ENCODE results near the gene HACD4.
A peak's percentile ranks its signal among the peaks of the same experiment; 100 is the strongest.

The HACD4 gene

GRCh38 chr9:21030389-21031035 lies 928 bp downstream of the HACD4 start:
- Mint-ChIP-seq H3K27me3 (no peaks in the 10 kb centered on the region), H3K4me1 (peaks cover 31% of the 10 kb centered on the region), H3K4me3 (no peak overlapping the region), H3K9me3 (no peaks in the 10 kb centered on the region), H3K27ac (no peak overlapping the region), H3K36me3 (peaks cover 9% of the 10 kb centered on the region)

- H3K27me3 Mint-ChIP-seq: no peaks in the 10 kb centered on the region
- H3K4me3 Mint-ChIP-seq: no peak overlapping the region
- peaks cover 31% of the 10 kb centered on the region for H3K4me1 Mint-ChIP-seq
- no peak overlapping the region for H3K27ac Mint-ChIP-seq
- H3K9me3 Mint-ChIP-seq: no peaks in the 10 kb centered on the region
- H3K36me3 Mint-ChIP-seq: peaks cover 9% of the 10 kb centered on the region
Observed at GRCh38 chr9:21029661-21030060, 1.8 kb downstream of the HACD4 start.

DNA sequence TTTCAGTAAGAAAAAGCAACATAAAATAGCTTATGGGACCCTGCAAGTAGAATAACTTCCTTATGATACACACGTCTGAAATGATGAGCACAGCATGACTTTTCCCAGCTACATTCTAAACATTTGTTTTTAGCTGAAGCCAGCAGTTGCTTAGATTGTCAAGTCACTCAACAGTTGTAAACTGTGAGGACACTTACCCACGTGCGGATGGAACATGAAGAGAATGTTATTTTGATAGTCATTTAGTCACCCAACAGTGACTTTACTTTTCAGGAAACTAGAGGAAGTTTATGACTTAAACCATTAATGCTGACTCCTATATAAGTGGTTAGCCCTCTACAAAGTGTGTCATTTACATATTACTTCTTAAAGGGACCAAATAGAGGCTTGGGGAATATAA lies 3.0 kb downstream of the HACD4 start:
- no peaks in the 10 kb centered on the region for H3K9me3 Mint-ChIP-seq
- no peak overlapping the region for H3K4me3 Mint-ChIP-seq
- H3K36me3 Mint-ChIP-seq: peaks cover 13% of the 10 kb centered on the region
- no peaks in the 10 kb centered on the region for H3K27me3 Mint-ChIP-seq
- H3K27ac Mint-ChIP-seq: no peak overlapping the region
- H3K4me1 Mint-ChIP-seq: peaks cover 33% of the 10 kb centered on the region

- Mint-ChIP-seq H3K36me3 (peaks cover 17% of the 10 kb centered on the region), H3K27me3 (no peaks in the 10 kb centered on the region), H3K4me1 (peaks cover 21% of the 10 kb centered on the region), H3K4me3 (no peak overlapping the region), H3K9me3 (no peaks in the 10 kb centered on the region), H3K27ac (no peak overlapping the region)
Observed at GRCh38 chr9:21027295-21027694, 4.1 kb downstream of the HACD4 start.

DNA sequence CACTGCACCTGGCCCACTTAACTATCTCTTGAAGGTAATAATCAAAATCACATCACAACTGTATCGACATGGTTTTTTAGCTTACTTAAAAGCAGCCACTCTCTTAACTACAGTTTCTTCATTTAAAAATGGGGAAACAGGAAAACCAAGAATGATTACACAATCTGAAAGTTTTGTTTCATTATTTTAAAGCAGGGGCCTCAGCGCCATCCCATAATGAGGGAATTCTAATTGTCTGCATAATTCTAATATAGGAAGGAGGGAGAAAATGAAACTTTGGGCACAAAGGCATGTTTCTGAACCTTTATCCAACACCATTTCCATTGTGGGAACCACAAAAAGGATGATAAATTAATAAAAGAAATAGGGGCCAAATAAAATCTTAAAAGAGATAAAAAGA lies 7.6 kb downstream of the HACD4 start:
- H3K27ac Mint-ChIP-seq: no peak overlapping the region
- no peaks in the 10 kb centered on the region for H3K27me3 Mint-ChIP-seq
- peaks cover 32% of the 10 kb centered on the region for H3K4me1 Mint-ChIP-seq
- no peak overlapping the region for H3K4me3 Mint-ChIP-seq
- H3K9me3 Mint-ChIP-seq: no peaks in the 10 kb centered on the region
- H3K36me3 Mint-ChIP-seq: peaks cover 27% of the 10 kb centered on the region

- H3K27ac Mint-ChIP-seq: no peak overlapping the region
- H3K4me3 Mint-ChIP-seq: no peak overlapping the region
- peaks cover 12% of the 10 kb centered on the region for H3K4me1 Mint-ChIP-seq
- no peaks in the 10 kb centered on the region for H3K9me3 Mint-ChIP-seq
- H3K36me3 Mint-ChIP-seq: peaks cover 34% of the 10 kb centered on the region
- H3K27me3 Mint-ChIP-seq: no peaks in the 10 kb centered on the region
Observed at GRCh38 chr9:21018177-21018576, 13.3 kb downstream of the HACD4 start.

DNA sequence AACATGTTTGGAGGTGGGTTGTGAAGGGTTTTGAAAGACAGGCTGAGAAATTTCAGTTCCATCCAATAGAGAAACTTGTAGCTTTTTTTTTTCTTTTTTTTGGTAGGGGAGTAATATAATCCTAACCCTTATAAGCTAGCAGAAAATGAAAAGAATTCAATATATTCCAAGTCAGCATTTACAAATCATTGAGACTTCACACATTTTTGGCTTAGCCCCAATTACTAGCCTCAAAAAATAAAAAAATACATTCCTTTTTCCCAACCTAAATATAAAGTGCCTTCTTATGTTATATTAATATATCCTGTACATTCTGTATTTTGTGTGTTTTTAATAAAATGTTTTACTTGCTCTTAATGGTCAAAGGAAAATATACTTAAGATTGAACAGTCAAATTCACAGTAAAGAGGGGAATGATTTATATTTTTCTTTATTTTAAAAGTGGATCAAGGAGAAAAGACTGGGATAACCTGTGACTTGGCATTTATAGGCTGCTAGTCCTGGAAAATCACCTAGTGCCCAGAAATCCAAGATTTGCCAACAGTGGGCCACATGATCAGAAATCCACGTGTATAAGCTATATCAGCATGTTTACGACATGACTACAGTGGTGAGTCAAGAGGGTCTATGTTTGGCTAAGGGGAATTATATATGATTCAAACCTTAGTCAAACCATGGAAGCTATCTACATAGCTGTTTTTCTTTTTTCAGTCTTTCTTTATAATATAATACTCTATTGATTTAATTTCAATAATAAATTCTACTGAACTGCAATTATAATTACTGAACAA lies 14.5 kb downstream of the HACD4 start:
- Mint-ChIP-seq H3K27me3 (no peaks in the 10 kb centered on the region), H3K4me3 (no peak overlapping the region), H3K4me1 (peaks cover 12% of the 10 kb centered on the region), H3K9me3 (no peaks in the 10 kb centered on the region), H3K27ac (peak overlapping the region; percentile 41), H3K36me3 (peaks cover 31% of the 10 kb centered on the region)

DNA sequence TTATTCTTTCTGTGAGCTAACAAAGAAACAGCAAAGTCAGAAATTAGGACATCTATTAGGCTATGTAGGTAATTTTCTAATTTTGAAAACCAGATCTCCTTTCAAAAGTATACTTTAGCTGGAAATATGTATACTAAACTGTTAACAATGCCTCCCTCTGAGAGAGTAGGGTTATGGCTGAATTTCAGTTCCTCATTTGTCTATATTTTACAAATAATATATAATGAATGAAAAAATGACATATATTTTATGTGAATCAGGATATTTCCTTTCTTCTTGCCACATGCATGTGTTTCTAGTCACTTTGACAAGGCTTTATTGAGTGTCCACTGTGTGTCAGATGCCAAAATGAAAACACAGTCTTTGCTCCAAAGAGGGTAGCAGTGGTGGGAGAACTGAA lies 15.4 kb downstream of the HACD4 start:
- H3K4me1 Mint-ChIP-seq: peaks cover 7% of the 10 kb centered on the region
- H3K9me3 Mint-ChIP-seq: no peaks in the 10 kb centered on the region
- H3K36me3 Mint-ChIP-seq: peaks cover 34% of the 10 kb centered on the region
- H3K27me3 Mint-ChIP-seq: no peaks in the 10 kb centered on the region
- no peak overlapping the region for H3K27ac Mint-ChIP-seq
- H3K4me3 Mint-ChIP-seq: no peak overlapping the region

DNA sequence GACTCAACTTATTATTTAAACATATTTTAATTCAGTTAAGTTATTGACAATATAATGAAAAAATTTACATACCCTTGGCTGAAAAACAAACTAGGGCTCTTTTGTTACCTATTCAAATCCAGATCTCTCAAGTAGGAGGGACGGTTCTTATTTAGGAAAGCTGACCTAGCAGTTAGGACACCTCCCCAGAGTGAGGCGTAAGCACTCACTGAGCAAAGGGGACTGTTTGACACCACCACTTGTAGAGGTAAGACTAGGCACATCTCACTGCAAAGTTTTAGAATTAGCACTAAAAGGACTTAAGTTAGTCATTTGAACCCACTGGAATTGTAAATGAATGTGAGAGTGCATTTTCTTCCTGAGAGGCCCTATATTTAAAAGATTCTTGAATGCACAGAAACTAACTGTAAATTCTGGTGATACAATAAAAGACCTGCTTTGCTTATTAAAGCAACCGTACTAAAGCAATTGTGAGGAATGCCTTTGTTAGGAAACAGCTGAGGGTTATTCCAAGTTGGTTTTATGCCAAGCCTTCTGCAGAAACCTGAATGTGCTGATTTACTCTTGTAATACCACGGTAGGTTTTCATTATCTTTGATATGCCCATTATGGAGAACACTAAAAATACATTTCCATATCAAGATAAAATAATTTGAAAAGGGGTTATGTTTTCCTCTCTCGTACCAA lies 16.2 kb downstream of the HACD4 start:
- Mint-ChIP-seq H3K27me3 (no peaks in the 10 kb centered on the region), H3K4me3 (no peak overlapping the region), H3K27ac (no peak overlapping the region), H3K4me1 (peaks cover 4% of the 10 kb centered on the region), H3K9me3 (no peaks in the 10 kb centered on the region), H3K36me3 (peaks cover 37% of the 10 kb centered on the region)

GRCh38 chr9:21002040-21002439 lies 29.4 kb downstream of the HACD4 start:
- Mint-ChIP-seq H3K27me3 (no peaks in the 10 kb centered on the region), H3K4me1 (peaks cover 31% of the 10 kb centered on the region), H3K4me3 (peak overlapping the region; percentile 43)

DNA sequence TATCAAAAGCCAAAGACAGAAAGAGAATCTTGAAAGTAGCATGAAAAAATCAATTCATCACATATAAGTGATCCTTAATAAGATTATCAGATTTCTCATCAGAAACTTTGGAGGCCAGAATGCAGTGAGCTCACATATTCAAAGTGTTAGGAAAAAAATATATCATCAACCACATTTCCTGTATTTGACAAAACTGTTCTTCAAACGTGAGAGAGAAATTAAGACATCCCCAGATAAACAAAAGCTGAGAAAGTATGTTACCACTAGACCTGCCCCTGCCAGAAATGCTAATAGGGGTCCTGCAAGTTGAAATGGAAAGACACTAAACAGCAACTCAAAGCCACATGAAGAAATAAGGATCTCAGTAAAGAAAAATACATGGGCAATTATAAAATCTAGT lies 29.9 kb downstream of the HACD4 start:
- Mint-ChIP-seq H3K27me3 (no peaks in the 10 kb centered on the region), H3K36me3 (peaks cover 41% of the 10 kb centered on the region), H3K4me3 (peak overlapping the region; percentile 43), H3K4me1 (peaks cover 35% of the 10 kb centered on the region), H3K27ac (peak overlapping the region; percentile 76), H3K9me3 (peaks cover 17% of the 10 kb centered on the region)

More at GRCh38 chr9:21002040-21002439, 29.4 kb downstream of the HACD4 start:
- Mint-ChIP-seq H3K9me3 (peaks cover 17% of the 10 kb centered on the region), H3K27ac (peak overlapping the region; percentile 76), H3K36me3 (peaks cover 46% of the 10 kb centered on the region)

GRCh38 chr9:20997503-20998076 lies 33.9 kb downstream of the HACD4 start:
- Mint-ChIP-seq H3K4me1 (peaks cover 45% of the 10 kb centered on the region), H3K9me3 (peaks cover 10% of the 10 kb centered on the region), H3K4me3 (no peak overlapping the region), H3K27me3 (no peaks in the 10 kb centered on the region), H3K36me3 (peaks cover 45% of the 10 kb centered on the region), H3K27ac (no peak overlapping the region)

DNA sequence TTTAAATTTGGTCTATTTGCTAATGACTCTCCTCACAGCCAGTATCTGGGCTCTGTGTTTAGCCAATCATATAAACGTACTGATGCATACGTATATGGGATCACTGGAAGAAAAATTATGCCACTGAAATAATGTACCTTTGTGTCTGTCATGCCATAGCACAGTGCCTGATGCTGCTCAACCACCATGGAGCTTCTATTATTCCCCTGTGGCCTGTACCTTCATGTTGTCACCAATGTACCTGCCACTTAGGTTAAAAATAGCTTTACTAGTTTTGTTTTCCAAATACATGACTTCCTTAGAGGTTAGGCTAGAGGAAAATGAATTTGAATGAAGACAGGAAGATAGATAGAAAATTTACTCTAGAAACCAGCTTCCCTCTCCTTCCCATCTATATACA lies 34.6 kb downstream of the HACD4 start:
- Mint-ChIP-seq H3K4me1 (peaks cover 37% of the 10 kb centered on the region), H3K9me3 (peaks cover 4% of the 10 kb centered on the region), H3K4me3 (no peak overlapping the region), H3K27ac (peak overlapping the region; percentile 55), H3K36me3 (peaks cover 43% of the 10 kb centered on the region), H3K27me3 (no peaks in the 10 kb centered on the region)

DNA sequence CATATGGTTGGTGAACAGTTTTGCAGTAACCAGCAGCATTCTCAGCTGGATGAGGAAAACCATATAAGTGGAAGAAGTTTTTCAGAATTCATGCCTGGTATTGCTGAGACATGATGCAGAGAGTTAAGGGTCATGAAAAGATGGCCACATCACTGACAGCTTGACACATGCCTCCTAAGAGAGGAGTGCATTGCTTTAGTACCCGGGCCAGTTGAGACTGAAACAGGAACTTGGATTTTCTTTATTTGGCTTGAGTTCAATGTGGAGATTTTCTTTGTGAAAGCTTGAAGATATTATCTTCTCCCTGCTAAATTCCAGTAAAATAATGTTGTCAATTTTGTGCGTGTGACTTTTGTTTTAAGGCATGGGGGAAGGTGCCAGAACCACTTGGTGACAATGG lies 35.8 kb downstream of the HACD4 start:
- Mint-ChIP-seq H3K4me3 (no peak overlapping the region), H3K9me3 (no peaks in the 10 kb centered on the region), H3K4me1 (peaks cover 27% of the 10 kb centered on the region), H3K36me3 (peaks cover 40% of the 10 kb centered on the region), H3K27ac (no peak overlapping the region), H3K27me3 (no peaks in the 10 kb centered on the region)

DNA sequence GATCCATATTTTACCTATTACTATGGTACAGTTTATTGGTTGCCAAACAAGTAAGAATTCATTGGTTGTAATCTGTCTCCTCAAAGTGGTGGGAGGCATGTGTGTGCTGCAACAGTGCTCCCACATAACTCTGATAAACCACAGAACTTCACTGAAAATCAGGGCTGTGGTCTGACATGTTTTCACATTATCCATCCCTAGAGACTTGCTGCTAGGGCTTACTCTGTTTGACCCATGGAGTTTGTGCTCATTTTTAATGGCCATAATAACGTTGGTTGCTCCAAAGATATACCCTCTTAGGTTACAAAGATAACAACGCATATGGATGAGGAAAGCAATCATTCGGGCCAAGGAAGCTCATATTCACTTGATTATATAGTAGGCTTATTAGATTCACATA lies 37.0 kb downstream of the HACD4 start:
- no peaks in the 10 kb centered on the region for H3K27me3 Mint-ChIP-seq
- peaks cover 40% of the 10 kb centered on the region for H3K36me3 Mint-ChIP-seq

DNA sequence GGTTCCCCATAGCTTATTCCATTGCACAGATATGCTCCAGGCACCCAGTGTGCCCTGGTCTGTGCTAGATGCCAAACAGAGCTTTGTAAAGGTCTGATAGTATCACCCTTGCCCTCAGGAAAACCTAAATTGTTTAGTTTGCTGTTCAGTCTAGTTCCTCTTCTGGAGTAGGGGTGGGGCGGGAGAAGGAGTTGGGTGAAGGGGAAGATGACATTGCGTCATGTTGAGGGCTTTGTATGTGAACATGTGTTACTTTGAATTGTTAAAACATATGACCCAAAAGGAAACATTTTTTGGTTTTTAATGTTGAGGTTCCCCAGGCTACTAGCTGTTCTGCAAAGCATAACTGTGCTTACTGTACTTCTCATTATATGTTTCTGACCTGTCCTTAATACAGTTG lies 40.6 kb downstream of the HACD4 start:
- Mint-ChIP-seq H3K27me3 (no peaks in the 10 kb centered on the region), H3K4me1 (peaks cover 4% of the 10 kb centered on the region), H3K9me3 (no peaks in the 10 kb centered on the region), H3K36me3 (peaks cover 39% of the 10 kb centered on the region), H3K4me3 (no peak overlapping the region), H3K27ac (no peak overlapping the region)

More for the DNA sequence above, 37.0 kb downstream of the HACD4 start:
- H3K27ac Mint-ChIP-seq: no peak overlapping the region
- H3K4me1 Mint-ChIP-seq: peaks cover 27% of the 10 kb centered on the region
- no peaks in the 10 kb centered on the region for H3K9me3 Mint-ChIP-seq
- H3K4me3 Mint-ChIP-seq: no peak overlapping the region

Data from activated naive CD4-positive, alpha-beta T cell treated with anti-CD3 and anti-CD28 coated beads, Interleukin-2, amount 50 U/mL, for 24 hours (primary cell).